HG02981 (cell line): Measurements from ENCODE around the gene MT1B.
"Not testable (repeated sequence)": the region's sequence is repeated elsewhere in the genome, so short reads cannot be mapped to it uniquely, and the experiment has no call there.

Experiments
- ATAC-seq: cut with Tn5 transposase; IDR thresholded peaks from one replicate; pipeline ENCODE4 v1.9.1; 2021; ENCODE audit warnings: mild to moderate bottlenecking, moderate library complexity; ENCODE audit not compliant: unreplicated experiment

MT1B gene

DNA sequence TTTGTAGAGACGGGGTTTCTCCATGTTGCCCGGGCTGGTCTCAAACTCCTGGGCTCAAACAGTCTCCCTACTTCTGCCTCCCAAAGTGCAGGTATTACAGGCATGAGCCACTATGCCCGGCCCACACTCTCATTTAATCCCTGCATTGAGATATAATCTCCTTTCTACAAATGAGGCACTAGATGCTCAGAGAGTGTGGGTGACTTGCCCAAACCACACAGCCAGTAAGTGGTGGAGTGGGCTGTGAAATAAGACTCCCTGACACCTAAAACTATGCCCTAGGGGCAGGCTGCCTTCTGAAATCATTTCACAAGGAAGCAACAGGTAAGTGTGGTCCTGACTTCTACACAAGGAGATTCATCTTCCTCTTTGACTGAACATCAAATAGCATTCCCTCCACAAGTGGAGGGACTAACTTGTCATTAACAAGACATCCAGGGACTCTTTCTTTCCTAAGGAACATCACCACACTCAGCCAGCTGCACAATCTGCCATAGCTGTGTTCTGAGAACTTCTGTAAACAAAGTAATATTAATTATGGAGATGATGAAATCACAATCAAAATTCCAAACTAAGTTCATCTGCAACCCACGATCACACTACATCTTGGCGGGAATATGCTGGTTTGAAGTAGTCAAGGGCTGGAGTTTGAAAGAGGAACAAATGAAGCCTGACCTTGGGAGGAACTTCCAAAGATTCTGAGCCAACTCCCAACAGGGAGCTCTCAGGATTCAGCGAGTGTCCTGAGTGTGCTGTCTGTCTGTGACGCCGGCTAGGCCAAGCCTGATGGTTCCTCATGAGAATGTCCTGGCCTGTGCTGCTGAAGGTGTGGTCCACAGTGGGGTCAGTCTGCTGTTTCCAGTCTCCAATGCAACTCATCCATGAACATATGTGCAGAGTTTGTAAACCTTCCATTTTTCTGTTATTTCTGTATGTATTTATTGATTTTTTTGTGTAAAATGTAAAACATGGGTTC lies 13.9 kb downstream of the MT1B start:
- not testable (repeated sequence) for ATAC-seq

DNA sequence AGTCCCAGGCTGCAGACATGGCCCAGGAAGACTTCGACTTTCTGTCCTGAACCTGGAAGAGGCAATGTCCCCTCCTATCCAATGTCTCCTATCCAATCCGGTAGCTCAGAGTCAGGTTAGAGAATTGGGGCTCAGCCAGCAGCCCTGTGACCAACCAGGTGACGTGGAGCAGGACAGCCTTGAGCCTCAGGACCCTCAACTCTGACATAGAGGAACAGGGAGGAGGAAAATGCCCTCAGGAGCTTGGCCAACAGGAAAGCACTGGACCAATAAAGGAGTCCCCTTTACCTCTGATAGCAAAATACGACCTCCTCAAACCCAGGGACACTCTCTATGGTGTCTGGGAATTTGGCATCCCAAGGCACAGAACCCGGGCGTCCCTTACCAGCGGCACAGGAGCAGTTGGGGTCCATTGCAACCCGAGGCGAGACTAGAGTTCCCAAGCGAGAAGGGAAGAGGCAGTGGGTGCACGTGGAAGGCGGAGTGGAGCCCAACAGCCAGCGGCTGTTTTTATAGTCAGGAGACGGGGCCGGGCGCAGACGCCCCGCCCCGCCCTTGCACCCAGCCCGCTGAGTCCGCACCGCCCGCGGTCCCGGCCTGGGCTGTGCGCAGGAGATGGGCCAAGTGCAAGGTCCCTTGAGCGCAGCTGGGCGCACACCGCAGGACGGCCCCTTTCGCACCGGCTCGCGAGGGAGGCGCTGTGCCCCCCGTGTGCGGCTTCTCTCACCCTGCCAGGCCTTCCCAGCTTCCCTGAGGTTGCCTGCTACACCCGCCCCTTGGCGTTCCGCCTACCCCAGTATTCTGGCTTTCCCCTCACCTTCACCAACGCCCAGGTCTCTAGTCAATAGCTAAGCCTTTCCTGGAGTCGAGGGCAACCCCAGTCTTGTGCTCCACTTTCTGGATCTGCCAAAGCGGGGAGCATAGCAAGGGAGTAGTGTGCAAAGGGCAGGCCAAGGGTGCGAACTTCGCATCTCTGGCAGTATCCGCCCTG lies 16.2 kb downstream of the MT1B start, which contains the start of gene MT1G:
MT1G (minus strand) TSS at position 485 of the 991 bp plus-strand sequence; CDS start at position 413, 72 bp downstream.
- ATAC-seq: no peak

DNA sequence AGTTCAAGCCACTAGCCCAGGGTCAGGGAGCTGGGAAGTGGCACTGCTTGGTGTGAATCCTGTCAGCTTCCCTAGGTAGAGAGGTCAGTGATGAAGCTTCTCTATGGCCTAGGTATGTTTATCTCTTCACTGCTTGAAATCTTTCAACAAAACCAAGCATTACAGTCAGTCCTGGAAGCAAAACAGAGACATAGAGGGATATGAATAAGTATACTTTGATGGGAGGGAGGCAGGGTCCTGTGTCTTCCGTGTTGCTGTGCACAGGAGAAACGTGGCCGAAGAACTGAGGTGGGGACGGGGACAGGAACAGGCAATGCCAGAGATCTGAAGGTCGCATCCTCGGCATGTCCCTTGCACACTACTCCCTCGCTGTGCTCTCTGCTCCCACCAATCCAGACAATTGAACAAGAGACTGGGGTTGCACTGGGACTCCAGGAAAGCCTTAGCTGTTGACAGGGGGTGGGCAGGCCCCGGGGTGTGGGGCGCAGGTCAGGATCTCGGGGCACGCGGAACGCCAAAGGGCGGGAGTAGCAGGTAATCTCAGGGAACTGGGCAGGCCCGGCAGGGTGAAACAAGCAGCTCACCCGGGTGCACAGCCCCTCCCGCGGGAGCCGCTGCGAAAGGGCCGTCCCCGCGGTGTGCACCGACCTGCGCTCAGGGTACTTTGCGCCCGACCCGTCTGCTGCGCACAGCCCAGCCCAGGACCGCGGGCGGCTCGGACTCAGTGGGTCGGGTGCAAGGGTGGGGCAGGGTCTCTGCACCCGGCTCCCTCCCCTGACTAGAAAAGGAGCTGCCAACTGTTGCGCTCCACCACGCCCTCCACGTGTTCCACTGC lies 17.5 kb downstream of the MT1B start, which contains the start of gene MT1H:
MT1H (plus strand) TSS at position 810 of the 835 bp plus-strand sequence. CDS start 71 bp downstream, outside the sequence.
- ATAC-seq: no peak

DNA sequence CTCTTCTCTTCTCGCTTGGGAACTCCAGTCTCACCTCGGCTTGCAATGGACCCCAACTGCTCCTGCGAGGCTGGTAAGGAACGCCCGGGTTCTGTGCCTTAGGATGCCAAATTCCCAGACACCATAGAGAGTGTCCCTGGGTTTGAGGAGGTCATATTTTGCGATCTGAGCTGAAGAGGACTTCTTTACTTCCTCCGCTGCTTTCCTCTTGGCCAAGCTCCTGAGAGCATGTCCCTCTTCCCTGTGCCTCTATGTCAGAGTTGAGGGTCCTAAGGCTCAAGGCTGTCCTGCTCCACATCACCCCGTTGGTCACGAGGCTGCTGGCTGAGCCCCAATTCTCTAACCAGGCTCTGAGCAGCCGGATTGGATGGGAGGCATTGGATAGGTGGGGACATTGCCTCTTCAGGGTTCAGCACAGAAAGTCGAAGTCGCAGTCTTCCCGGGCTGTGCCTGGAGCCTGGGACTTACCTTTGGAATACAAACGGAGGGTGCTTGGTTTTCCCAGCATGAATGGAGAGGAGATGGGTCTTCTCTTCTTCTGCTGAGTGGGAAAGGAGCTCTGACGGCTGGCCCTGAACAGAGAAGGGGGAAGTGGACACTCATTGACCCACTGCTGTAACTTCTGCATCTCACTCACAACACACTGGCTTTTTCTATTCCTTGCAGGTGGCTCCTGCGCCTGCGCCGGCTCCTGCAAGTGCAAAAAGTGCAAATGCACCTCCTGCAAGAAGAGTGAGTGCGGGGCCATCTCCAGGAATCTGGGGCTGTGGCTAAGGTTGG lies 18.3 kb downstream of the MT1B start:
- ATAC-seq: no peak

DNA sequence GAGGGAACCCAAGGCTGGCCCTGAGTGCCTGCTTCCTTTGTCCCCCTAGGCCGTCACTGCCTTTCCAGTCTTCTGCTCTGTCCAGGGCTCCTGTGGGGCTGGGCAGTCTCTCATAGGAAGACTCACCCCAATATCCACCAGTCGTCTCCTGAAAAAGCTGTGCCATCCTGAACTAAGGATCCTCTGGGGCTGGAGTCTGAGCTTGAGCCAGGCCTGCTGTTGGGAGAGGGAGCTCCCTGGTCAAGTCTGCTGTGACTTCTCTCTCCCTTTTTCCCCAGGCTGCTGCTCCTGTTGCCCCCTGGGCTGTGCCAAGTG lies 18.9 kb downstream of the MT1B start:
- ATAC-seq: no peak

DNA sequence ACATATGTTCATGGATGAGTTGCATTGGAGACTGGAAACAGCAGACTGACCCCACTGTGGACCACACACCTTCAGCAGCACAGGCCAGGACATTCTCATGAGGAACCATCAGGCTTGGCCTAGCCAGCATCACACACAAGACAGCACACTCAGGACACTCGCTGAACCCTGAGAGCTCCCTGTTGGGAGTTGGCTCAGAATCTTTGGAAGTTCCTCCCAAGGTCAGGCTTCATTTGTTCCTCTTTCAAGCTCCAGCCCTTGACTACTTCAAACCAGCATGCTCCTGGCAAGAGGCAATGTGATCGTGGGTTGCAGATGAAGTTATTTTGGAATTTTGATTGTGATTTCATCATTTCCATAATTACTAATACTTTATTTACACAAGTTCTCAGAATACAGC lies 20.0 kb downstream of the MT1B start:
- not testable (repeated sequence) for ATAC-seq

DNA sequence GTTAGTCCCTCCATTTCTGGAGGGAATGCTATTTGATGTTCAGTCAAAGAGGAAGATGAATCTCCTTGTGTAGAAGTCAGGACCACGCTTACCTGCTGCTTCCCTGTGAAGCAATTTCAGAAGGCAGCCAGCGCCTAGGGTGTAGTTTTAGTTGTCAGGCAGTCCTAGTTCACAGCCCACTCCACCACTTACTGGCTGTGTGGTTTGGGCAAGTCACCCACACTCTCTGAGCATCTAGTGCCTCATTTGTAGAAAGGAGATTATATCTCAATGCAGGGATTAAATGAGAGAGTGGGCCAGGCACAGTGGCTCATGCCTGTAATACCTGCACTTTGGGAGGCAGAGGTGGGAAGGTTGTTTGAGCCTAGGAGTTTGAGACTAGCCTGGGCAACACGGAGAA lies 20.5 kb downstream of the MT1B start:
- not testable (repeated sequence) for ATAC-seq

DNA sequence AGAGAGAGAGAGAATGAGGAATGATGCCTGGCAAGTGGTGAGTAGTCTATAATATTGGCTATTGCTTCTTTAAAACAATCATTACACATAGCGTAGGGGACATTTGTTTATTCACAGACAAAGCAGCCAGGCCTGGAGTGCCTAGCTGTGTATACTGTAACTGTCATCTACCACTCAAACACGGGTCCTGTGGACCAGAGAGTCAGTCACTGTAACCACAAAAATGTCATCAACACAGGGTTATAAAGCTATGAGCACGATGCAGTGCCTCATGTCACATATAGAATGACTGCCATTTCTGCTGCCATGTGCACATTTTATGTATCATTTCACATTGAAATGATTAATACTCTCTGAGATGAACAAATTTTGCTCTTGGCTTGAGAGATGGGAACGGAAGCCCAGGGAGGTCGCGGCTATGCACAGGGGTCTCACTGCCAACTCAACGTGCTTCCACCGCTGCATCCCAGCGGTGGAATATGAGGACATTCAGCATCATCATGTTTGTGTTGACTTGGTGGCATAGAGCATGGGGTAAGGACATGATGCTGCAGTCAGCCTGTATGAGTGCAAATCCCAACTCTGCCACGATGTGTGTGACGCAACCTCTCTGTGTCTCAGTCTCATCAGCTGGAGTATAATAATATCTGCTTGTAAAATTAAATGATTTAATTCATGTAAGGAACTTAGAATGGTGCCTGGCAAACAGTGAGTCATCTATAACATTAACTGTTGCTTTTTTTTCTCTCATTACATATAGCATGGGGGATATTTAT lies 21.3 kb downstream of the MT1B start:
- no peak for ATAC-seq

DNA sequence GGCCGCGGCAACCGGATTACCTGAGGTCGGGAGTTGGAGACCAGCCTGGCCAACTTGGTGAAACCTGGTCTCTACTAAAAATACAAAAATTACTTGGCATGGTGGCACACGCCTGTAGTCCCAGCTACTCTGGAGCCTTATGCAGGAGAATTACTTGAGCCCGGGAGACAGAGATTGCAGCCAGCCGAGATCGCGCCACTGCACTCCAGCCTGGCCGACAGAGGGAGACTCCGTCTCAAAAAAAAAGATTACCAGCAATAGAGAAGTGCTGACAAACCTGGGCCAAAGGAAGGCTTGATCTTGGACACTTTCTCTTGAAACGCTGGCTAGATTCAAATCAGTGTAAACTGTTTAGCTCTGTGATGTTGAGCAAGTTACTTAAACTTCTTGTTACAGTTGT lies 22.2 kb downstream of the MT1B start:
- ATAC-seq: no peak

DNA sequence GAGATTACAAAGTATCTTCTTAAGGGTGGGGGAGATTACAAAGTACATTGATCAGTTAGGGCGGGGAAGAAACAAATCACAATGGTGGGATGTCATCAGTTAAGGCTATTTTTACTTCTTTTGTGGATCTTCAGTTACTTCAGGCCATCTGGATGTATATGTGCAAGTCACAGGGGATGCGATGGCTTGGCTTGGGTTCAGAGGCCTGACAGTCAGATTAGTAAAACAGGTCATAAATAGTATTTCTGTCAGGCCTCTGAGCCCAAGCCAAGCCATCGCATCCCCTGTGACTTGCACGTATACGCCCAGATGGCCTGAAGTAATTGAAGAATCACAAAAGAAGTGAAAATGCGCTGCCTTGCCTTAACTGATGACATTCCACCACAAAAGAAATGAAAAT lies 22.9 kb downstream of the MT1B start:
- ATAC-seq: not testable (repeated sequence)

DNA sequence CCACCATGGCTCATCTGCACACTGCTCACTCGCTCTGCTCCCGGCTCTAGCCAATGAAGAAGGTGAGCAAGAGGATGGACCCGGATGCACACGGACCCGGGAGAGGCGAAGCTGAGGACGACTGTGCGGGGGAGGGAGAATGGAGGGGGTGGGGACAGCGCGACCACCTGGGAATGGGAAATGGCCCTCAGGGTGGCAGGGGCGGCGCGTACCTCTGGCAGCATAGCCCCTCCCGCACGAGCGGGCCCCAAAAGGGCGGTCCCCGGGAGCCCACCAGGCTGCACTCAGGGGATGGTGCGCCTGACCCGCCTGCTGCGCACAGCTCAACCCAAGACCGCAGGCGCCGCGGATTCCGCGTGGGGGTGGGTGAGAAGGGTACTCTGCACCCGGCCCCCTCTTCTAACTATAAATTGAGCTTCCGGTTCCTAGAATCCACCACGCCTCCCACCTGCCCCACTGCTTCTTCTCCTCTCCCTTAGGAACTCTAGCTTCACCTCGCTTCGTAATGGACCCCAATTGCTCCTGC lies 24.1 kb downstream of the MT1B start:
- no peak for ATAC-seq

DNA sequence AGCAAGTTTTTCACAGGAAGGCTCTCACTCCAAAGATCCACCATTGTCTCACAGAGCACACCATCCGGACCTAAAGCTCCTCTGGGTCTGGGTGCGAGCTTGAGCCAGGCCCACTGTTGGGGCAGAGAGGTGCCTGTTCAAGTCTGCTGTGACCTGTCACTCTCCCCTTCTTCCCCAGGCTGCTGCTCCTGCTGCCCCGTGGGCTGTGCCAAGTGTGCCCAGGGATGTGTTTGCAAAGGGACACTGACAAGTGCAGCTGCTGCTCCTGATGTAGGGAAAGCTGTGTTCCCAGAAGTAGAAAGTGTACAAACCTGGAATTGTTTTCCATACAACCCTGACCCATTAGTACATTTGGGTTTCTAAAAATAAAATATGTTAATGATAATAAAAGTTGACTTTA lies 25.8 kb downstream of the MT1B start:
- no peak for ATAC-seq

DNA sequence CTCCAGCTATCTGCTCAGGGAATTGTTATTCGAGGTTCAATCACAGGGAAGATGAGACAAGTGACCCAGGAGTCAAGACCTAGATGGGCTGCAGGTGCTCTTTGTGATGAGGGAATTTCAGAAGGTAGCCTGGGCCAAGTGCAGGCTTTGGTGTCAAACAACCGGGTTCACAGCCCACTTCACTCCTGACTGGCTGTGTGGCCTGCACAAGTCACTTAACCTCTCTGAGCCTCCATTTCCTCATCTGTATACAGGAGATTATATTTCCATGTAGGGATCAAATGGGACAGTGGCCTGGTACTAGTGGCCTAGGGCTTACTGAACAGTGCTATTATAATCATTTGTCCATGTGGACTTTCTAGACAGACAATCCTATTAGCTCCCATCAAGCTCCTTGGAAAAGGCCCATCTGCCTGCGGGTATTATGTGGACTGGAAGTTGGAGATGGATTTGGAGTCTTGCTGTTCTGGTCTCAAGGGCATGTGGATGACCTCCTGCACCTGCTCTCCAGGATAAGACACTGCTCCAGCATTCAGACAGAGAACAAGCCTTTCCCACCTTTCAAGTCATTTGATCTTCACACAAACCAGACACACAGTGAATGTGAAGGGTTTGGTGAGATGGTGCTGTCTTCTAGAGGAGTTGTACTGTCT lies 27.5 kb downstream of the MT1B start:
- no peak for ATAC-seq

DNA sequence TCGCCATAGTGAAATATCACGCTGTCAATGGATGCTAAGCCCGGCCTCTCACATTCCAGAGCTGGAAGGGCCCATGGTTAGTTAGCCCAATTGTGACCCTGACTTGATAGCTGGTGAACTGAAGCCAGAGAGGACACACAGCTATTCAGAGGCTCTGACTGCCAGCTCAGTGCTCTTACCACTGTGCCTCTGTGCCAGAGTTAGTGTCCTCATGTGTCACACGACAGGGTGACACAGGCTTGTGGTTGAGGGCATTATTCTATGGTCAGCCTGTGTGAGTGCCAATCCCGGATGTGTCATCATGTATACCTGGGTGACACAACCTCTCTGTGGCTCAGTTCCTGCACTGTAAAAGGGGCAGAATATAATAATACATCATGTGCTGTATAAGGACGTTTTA lies 28.1 kb downstream of the MT1B start:
- no peak for ATAC-seq

DNA sequence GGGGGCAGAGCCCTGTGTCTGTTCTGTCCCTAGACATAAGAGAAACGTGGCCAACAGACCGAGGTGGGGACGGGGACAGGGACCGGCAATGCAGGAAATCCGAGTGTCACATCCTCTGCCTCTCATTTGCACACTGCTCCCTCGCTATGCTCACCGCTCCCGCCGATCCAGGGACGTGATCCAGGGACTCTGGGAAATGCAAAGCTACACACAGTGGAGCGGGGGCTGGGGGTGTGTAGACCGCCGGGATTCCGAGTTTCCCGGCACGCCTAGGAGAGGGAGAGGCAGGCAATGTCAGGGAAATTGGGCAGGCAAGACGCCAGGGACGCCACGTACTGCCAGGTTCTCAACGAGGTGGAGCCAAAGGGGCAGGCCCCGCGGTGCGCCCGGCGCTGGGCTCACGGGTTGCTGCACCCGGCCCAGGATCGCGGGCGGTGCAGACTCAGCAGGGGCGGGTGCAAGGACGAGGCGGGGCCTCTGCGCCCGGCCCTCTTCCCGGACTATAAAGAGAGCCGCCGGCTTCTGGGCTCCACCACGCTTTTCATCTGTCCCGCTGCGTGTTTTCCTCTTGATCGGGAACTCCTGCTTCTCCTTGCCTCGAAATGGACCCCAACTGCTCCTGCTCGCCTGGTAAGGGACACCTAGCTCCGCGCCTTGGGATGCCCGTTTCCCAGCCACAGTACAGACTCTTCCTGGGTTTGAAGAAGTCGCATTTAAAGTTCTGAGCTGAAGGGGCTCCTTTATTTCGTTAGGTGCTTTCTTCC lies 30.4 kb downstream of the MT1B start, which contains the start of gene MT1X:
MT1X (plus strand) TSS at position 532 of the 764 bp plus-strand sequence; CDS start at position 603, 71 bp downstream.
- ATAC-seq: peak; percentile 99

DNA sequence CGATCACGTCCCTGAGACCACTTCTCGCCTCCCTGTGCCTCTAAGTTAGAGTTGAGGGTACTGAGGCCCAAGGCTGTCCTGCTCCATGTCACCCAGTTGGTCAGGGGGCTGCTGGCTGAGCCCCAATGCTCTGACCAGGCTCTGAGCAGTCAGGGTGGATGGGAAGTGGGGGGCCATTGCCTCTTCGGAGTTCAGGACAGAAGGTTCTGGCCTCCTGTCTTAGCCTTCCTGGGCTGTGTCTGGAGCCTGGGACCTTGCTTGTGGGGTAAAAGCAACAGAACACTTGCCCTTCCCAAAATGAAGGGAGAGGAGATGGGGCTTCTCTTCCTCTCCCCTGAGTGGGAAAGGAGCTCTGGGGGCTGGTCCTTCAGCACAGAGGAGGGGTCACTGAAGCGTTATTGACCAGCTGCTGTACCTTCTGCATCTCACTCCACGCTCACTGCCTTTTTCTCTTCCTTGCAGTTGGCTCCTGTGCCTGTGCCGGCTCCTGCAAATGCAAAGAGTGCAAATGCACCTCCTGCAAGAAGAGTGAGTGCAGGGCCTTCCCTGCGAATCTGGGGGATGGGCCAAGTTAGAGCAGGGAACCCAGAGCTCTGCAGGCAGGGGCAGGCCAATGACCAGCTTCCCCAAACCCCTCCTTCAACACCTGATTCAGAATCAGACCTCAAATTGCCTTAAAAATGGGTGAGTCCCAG lies 31.2 kb downstream of the MT1B start:
- peak; percentile 3 for ATAC-seq
